ENCODE measurements around the gene ADGRF4.

- TF ChIP-seq CTCF (IDR thresholded peaks at IDR 0.05) (no peak), REST (IDR thresholded peaks at IDR 0.05; ENCODE audit: insufficient read depth in 1 of 2, low read depth in 2 of 2, low read length in 1 of 2) (no peak), TCF7L2 (IDR thresholded peaks at IDR 0.05; ENCODE audit: low read depth, low read length) (no peak), POLR2AphosphoS5 (IDR thresholded peaks at IDR 0.05; ENCODE audit: low read depth, low read length) (no peak), SIN3A (IDR thresholded peaks at IDR 0.05; ENCODE audit: borderline replicate concordance, insufficient read depth, low read depth, low read length) (no peak)
Measured at GRCh38 chr6:47686411-47686810, 12.0 kb upstream of the ADGRF4 start.
